GM18868 (cell line): ENCODE data around the gene LCP1.
"Not testable (repeated sequence)": the region's sequence is repeated elsewhere in the genome, so short reads cannot be mapped to it uniquely, and the experiment has no call there.

Experiments used
- ATAC-seq: cut with Tn5 transposase; IDR thresholded peaks from one replicate; pipeline ENCODE4 v1.9.1; 2021; ENCODE audit warnings: mild to moderate bottlenecking, moderate library complexity; ENCODE audit not compliant: unreplicated experiment

Gene LCP1

GRCh38 chr13:46181840-46182490 lies at the start of gene LCP1:
Gene LCP1 (minus strand): TSS chr13:46182177. CDS start chr13:46159662, 22,515 bp downstream.
- ATAC-seq, result peak; percentile 64

- no peak for ATAC-seq
These were observed 47.3 kb upstream of the LCP1 start for GRCh38 chr13:46229251-46229650.

GRCh38 chr13:46220234-46220633 lies 38.3 kb upstream of the LCP1 start:
- not testable (repeated sequence) for ATAC-seq

GRCh38 chr13:46214741-46215140 lies 32.8 kb upstream of the LCP1 start:
- ATAC-seq, result not testable (repeated sequence)

- ATAC-seq, result no peak
These were observed 31.3 kb upstream of the LCP1 start for GRCh38 chr13:46213242-46213641.

GRCh38 chr13:46211483-46212351 lies 29.7 kb upstream of the LCP1 start, which contains the start of gene LRRC63:
Gene LRRC63 (plus strand): TSS chr13:46211928. CDS start chr13:46213035, 1,107 bp downstream.
- ATAC-seq, result peak; percentile 97

- ATAC-seq, result peak; percentile 24
These were observed 29.1 kb upstream of the LCP1 start for GRCh38 chr13:46211116-46211482.

GRCh38 chr13:46210362-46211083 lies 28.5 kb upstream of the LCP1 start:
- ATAC-seq, result no peak

GRCh38 chr13:46207828-46208227 lies 25.9 kb upstream of the LCP1 start:
- ATAC-seq, result no peak

- no peak for ATAC-seq
These were observed 24.2 kb upstream of the LCP1 start for GRCh38 chr13:46206143-46206542.

- ATAC-seq, result no peak
These were observed 21.0 kb upstream of the LCP1 start for GRCh38 chr13:46202966-46203365.

GRCh38 chr13:46202188-46202795 lies 20.3 kb upstream of the LCP1 start:
- ATAC-seq, result no peak

- ATAC-seq, result no peak
These were observed 16.8 kb upstream of the LCP1 start for GRCh38 chr13:46198696-46199193.

- ATAC-seq, result peak; percentile 47
These were observed 15.5 kb upstream of the LCP1 start for GRCh38 chr13:46197299-46198048.

GRCh38 chr13:46195016-46195415 lies 13.0 kb upstream of the LCP1 start:
- ATAC-seq, result no peak

GRCh38 chr13:46192412-46192811 lies 10.4 kb upstream of the LCP1 start:
- ATAC-seq, result no peak

GRCh38 chr13:46185634-46186033 lies 3.7 kb upstream of the LCP1 start:
- ATAC-seq, result no peak

- ATAC-seq, result peak; percentile 52
These were observed 2.3 kb upstream of the LCP1 start for GRCh38 chr13:46184277-46184699.

- ATAC-seq, result no peak
These were observed 1.3 kb upstream of the LCP1 start for GRCh38 chr13:46183018-46183946.
